Left hindlimb (tissue), 1 donor: ENCODE measurements around the gene POLR3GL.
"Not testable (repeated sequence)": the region's sequence is repeated elsewhere in the genome, so short reads cannot be mapped to it uniquely, and the experiment has no call there.

Source experiments
- DNase-seq: peaks from one replicate; pipeline ENCODE4 v3.0.0-alpha.2; 2018

Gene POLR3GL

GRCh38 chr1:145964328-145965118 is at the start of gene POLR3GL, which contains the start of gene ANKRD34A:
TSS of gene POLR3GL (plus strand) at chr1:145964690. CDS start at chr1:145974866, 10,176 bp downstream.
TSS of gene ANKRD34A (minus strand) at chr1:145964575. CDS start at chr1:145961759, 2,816 bp downstream.
- DNase-seq, result peak; percentile 94

GRCh38 chr1:145916745-145917144 is 47.7 kb upstream of the POLR3GL start:
- no peak for DNase-seq

GRCh38 chr1:145917595-145917994 is 46.9 kb upstream of the POLR3GL start:
- no peak for DNase-seq

GRCh38 chr1:145918144-145918991 is 46.1 kb upstream of the POLR3GL start, which contains the start of gene PEX11B:
TSS of gene PEX11B (minus strand) at chr1:145918717. CDS start at chr1:145918688, 29 bp downstream.
- DNase-seq, result peak; percentile 91

- DNase-seq, result peak; percentile 54
These were observed 45.2 kb upstream of the POLR3GL start for GRCh38 chr1:145918992-145919939.

- DNase-seq, result not testable (repeated sequence)
These were observed 44.2 kb upstream of the POLR3GL start for GRCh38 chr1:145920297-145920696.

GRCh38 chr1:145922266-145922665 is 42.2 kb upstream of the POLR3GL start:
- no peak for DNase-seq

- DNase-seq, result no peak
These were observed 37.8 kb upstream of the POLR3GL start for GRCh38 chr1:145926686-145927062.

- DNase-seq, result peak; percentile 98
These were observed 37.2 kb upstream of the POLR3GL start, which contains the start of gene RBM8A for GRCh38 chr1:145927063-145927886. TSS of gene RBM8A (minus strand) at chr1:145927484. CDS start at chr1:145927426, 58 bp downstream.

GRCh38 chr1:145927916-145928643 is 36.4 kb upstream of the POLR3GL start:
- peak; percentile 23 for DNase-seq

GRCh38 chr1:145932522-145933009 is 31.9 kb upstream of the POLR3GL start:
- DNase-seq, result not testable (repeated sequence)

GRCh38 chr1:145935708-145936107 is 28.8 kb upstream of the POLR3GL start:
- no peak for DNase-seq

GRCh38 chr1:145936247-145936646 is 28.2 kb upstream of the POLR3GL start:
- no peak for DNase-seq

- DNase-seq, result no peak
These were observed 27.1 kb upstream of the POLR3GL start for GRCh38 chr1:145937436-145937835.

- no peak for DNase-seq
These were observed 22.1 kb upstream of the POLR3GL start for GRCh38 chr1:145942405-145942804.

GRCh38 chr1:145942871-145943270 is 21.6 kb upstream of the POLR3GL start:
- no peak for DNase-seq

- DNase-seq, result no peak
These were observed 20.0 kb upstream of the POLR3GL start for GRCh38 chr1:145944532-145944931.

GRCh38 chr1:145946477-145946986 is 18.0 kb upstream of the POLR3GL start:
- DNase-seq, result no peak

GRCh38 chr1:145947551-145947950 is 16.9 kb upstream of the POLR3GL start:
- no peak for DNase-seq

GRCh38 chr1:145949219-145949618 is 15.3 kb upstream of the POLR3GL start:
- no peak for DNase-seq
